CD8-positive, alpha-beta memory T cell (primary cell): Measurements from ENCODE around the gene C1QTNF1. TPM values are rescaled to one million over a fixed set of nuclear protein-coding genes. Genes with fewer than 3 reads are reported as not detected.

Experiments used
- CTCF ChIA-PET: fragments of 350-600 bp; sonication (Branson Sonifier 250); formaldehyde crosslinking; loops from one replicate; lab custom pipeline; 2021; ENCODE audit warnings: antibody characterized with exemption; lab: Charles Lee
- POLR2A ChIA-PET: fragments of 350-600 bp; sonication (Branson Sonifier 250); formaldehyde crosslinking; loops from one replicate; lab custom pipeline; 2021; ENCODE audit warnings: antibody characterized with exemption; lab: Charles Lee
- DNase-seq, 5 donors: peaks; one replicate each; pipeline versions ENCODE4 v3.0.0 to v3.0.0-alpha.2; 2020 to 2022; ENCODE audit warnings: mixed read lengths in 1 of 5
- H3K27ac ChIP-seq: one replicate; pipeline ENCODE4 v1.7.0; 2013; ENCODE audit warnings: low read depth, mild to moderate bottlenecking, low read length, moderate library complexity
- H3K27me3 ChIP-seq: 2 replicates; pipeline ENCODE4 v1.7.0; 2013; ENCODE audit warnings: low read length, mild to moderate bottlenecking; ENCODE audit not compliant: insufficient read depth, poor library complexity, severe bottlenecking
- H3K36me3 ChIP-seq: 2 replicates; pipeline ENCODE4 v1.7.0; 2013; ENCODE audit warnings: mild to moderate bottlenecking, low read length, moderate library complexity; ENCODE audit not compliant: insufficient read depth
- H3K4me1 ChIP-seq: 2 replicates; pipeline ENCODE4 v1.7.0; 2013; ENCODE audit warnings: mild to moderate bottlenecking, low read length, moderate library complexity; ENCODE audit not compliant: insufficient read depth
- H3K4me3 ChIP-seq: 2 replicates; pipeline ENCODE4 v1.7.0; 2013; ENCODE audit warnings: mild to moderate bottlenecking, low read length
- H3K9me3 ChIP-seq: 2 replicates; pipeline ENCODE4 v1.7.0; 2013; ENCODE audit warnings: mild to moderate bottlenecking, low read length
- H3K27ac Mint-ChIP-seq, 8 donors: one replicate each; pipeline ENCODE4 v1.8.0; 2020 to 2021; ENCODE audit warnings: mixed read lengths in 8 of 8, mild to moderate bottlenecking in 6 of 8, inconsistent platforms in 3 of 8, moderate library complexity in 3 of 8
- H3K27me3 Mint-ChIP-seq, 2 donors: one replicate each; pipeline ENCODE4 v1.8.0; 2020 to 2021; ENCODE audit warnings: mixed read lengths in 2 of 2, mild to moderate bottlenecking in 1 of 2, moderate library complexity in 1 of 2
- H3K36me3 Mint-ChIP-seq, 3 donors: one replicate each; pipeline ENCODE4 v1.8.0; 2020 to 2021; ENCODE audit warnings: mixed read lengths in 3 of 3, inconsistent platforms in 1 of 3, mild to moderate bottlenecking in 1 of 3
- H3K4me1 Mint-ChIP-seq, 3 donors: one replicate each; pipeline ENCODE4 v1.8.0; 2020 to 2021; ENCODE audit warnings: mixed read lengths in 3 of 3, inconsistent platforms in 1 of 3, mild to moderate bottlenecking in 1 of 3
- H3K4me3 Mint-ChIP-seq, 7 donors: one replicate each; pipeline ENCODE4 v1.8.0; 2020 to 2021; ENCODE audit warnings: mixed read lengths in 7 of 7, mild to moderate bottlenecking in 6 of 7, moderate library complexity in 4 of 7, inconsistent platforms in 2 of 7
- H3K9me3 Mint-ChIP-seq, 5 donors: one replicate each; pipeline ENCODE4 v1.8.0; 2020 to 2022; ENCODE audit warnings: mixed read lengths in 5 of 5, mild to moderate bottlenecking in 3 of 5, moderate library complexity in 2 of 5, inconsistent platforms in 1 of 5
- polyA plus RNA-seq: library from polyadenylated mRNA; unstranded; fragments of 300-500 nt; fragmentation: Illumina TruSeq; gene quantifications from one replicate; pipeline ENCODE4 v1.2.3, GENCODE V29; 2021
- total RNA-seq, 2 experiments: library from RNA; stranded (reverse); gene quantifications; one replicate each; pipeline ENCODE4 v1.2.3, GENCODE V29; 2021

C1QTNF1 gene
- total and polyA plus RNA-seq, 3 experiments from 2014 or later: 0.22 TPM; not detected in 2

DNA sequence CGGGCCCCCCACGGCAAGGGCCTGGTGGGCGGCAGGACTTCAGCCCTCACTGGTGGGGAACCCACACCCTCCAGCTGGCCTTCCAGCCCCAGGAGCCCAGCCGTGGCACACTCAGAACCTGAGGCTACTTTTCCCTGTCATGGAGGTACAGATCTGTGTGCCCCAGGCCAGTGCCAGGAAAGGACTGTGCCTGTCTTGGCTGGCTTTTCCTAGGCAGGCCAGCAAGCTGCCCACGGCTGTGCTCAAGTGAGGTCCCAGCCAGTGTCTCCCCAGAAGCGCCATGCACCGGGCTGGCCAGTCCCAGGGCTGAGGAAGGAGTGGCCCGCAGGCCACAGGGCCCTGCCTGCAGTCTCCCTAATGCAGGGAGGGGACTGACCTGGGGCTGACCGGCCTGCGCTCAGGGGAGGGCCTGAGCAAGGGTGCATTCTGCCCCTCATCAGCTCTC lies 67.3 kb downstream of the C1QTNF1 start:
- Mint-ChIP-seq H3K27ac (no peak overlapping the region), H3K4me3 (no peak overlapping the region), H3K27me3 (peaks cover 12 to 16% of the 10 kb centered on the region in 2 donors), H3K36me3 (peaks cover 0 to 11% (median 0%) of the 10 kb centered on the region in 3 donors), H3K9me3 (no peaks in the 10 kb centered on the region), H3K4me1 (peaks cover 16 to 20% (median 18%) of the 10 kb centered on the region in 3 donors)
- H3K36me3 ChIP-seq: no peaks in the 10 kb centered on the region
- peaks cover 5% of the 10 kb centered on the region for H3K27me3 ChIP-seq
- no peak for DNase-seq
- CTCF ChIA-PET: interaction anchor here (1.9 kb wide), 1 partner anchor 301 kb away, joined by 4 read pairs; no protein-coding TSS in a partner anchor
- POLR2A ChIA-PET: interaction anchor here (0.7 kb wide), 1 partner anchor 678 kb away, joined by 3 read pairs; no protein-coding TSS in a partner anchor
- H3K4me3 ChIP-seq: no peak overlapping the region
- no peaks in the 10 kb centered on the region for H3K9me3 ChIP-seq
- H3K27ac ChIP-seq: no peak overlapping the region
- H3K4me1 ChIP-seq: peaks cover 11% of the 10 kb centered on the region

DNA sequence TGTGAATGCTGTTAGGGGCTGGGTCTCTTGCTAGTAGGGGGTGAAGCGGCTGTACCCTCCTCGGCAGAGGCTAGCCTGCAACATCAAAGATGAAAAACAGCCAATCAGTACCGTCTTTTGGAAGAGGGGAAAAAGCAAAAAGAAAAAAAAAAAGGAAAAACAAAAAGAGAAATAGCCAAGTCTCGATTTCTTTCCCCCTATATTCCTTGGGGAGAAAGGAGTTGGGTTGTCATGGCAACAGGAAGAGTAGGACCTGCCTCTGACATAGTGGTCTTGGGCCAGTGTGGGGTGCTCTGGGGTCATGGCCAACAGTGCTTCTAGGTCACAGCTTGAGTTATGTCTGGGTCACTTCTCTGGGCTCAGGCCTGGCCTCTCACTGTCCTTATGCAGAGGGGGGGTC lies 68.6 kb downstream of the C1QTNF1 start:
- Histone ChIP-seq H3K4me1 (peaks cover 11% of the 10 kb centered on the region), H3K4me3 (no peak overlapping the region), H3K27ac (no peak overlapping the region), H3K36me3 (no peaks in the 10 kb centered on the region), H3K27me3 (peaks cover 5% of the 10 kb centered on the region), H3K9me3 (no peaks in the 10 kb centered on the region)
- Mint-ChIP-seq H3K9me3 (no peaks in the 10 kb centered on the region), H3K27me3 (peaks cover 12 to 20% of the 10 kb centered on the region in 2 donors), H3K27ac (peak overlapping the region in 1 of 8 donors; percentile 60), H3K4me3 (peak overlapping the region in 1 of 7 donors; percentile 50), H3K36me3 (peaks cover 0 to under 1% (median 0%) of the 10 kb centered on the region in 3 donors), H3K4me1 (peaks cover 16 to 21% (median 18%) of the 10 kb centered on the region in 3 donors)
- ChIA-PET POLR2A (no interaction called here), CTCF (interaction anchor here (1.4 to 1.8 kb wide), 2 partner anchors 10 to 300 kb away, joined by 5 to 6 read pairs; no protein-coding TSS in a partner anchor)
- no peak for DNase-seq

DNA sequence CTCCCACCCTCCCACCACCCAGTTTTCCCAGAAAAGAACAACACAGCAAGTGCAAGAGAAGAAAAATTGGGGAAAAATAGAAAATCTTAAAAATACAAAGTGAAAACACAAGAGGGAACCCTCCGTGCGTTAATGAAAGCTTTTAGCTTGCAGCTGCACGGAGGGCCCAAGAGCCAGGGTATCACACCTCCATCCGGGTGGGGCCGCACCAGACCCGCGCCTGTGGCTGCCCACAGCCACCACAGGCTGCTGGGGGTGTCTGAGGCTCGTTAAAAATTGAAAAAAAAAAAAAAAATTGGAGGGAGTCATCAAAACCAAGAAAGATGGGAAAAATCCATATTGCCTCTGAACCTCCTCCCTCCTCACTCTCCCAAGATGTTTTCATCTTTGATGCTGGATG lies 69.3 kb downstream of the C1QTNF1 start:
- Mint-ChIP-seq H3K9me3 (no peaks in the 10 kb centered on the region), H3K36me3 (no peaks in the 10 kb centered on the region), H3K4me3 (peak overlapping the region in 5 of 7 donors; percentile 15 to 71 (median 44)), H3K4me1 (peaks cover 16 to 28% (median 23%) of the 10 kb centered on the region in 3 donors), H3K27me3 (peaks cover 15 to 27% of the 10 kb centered on the region in 2 donors), H3K27ac (peak overlapping the region in 4 of 8 donors; percentile 63 to 95 (median 79))
- H3K27ac ChIP-seq: no peak overlapping the region
- no peak overlapping the region for H3K4me3 ChIP-seq
- H3K9me3 ChIP-seq: no peaks in the 10 kb centered on the region
- peaks cover 11% of the 10 kb centered on the region for H3K27me3 ChIP-seq
- no peak for DNase-seq
- no peaks in the 10 kb centered on the region for H3K36me3 ChIP-seq
- ChIA-PET POLR2A (no interaction called here), CTCF (interaction anchor here (0.5 to 1.8 kb wide), 4 partner anchors 9 to 468 kb away, joined by 3 to 6 read pairs (median 4); no protein-coding TSS in a partner anchor)
- H3K4me1 ChIP-seq: peaks cover 11% of the 10 kb centered on the region

DNA sequence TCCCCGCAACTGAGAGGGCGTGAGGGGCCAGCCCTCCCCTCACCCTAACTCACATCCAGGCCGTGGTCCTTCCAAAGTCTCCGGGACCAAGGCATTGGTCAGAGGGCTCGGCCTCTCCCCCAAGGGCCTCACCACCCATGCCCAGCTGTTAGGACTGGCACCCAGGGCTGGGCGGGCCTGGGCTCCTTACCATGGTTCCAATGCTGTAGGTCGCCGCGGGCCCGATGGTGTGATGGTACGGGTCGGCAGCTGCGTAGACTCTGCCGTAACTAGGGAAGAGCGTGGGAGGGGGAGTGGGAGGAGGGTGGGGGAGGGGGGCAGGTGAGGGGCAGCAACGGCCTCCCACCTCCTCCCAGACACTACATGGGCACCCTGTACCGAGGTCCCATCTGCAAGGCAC lies 70.3 kb downstream of the C1QTNF1 start:
- H3K36me3 ChIP-seq: no peaks in the 10 kb centered on the region
- POLR2A ChIA-PET: interaction anchor here (0.6 kb wide), 1 partner anchor 13 kb away, joined by 3 read pairs; no protein-coding TSS in a partner anchor

DNA sequence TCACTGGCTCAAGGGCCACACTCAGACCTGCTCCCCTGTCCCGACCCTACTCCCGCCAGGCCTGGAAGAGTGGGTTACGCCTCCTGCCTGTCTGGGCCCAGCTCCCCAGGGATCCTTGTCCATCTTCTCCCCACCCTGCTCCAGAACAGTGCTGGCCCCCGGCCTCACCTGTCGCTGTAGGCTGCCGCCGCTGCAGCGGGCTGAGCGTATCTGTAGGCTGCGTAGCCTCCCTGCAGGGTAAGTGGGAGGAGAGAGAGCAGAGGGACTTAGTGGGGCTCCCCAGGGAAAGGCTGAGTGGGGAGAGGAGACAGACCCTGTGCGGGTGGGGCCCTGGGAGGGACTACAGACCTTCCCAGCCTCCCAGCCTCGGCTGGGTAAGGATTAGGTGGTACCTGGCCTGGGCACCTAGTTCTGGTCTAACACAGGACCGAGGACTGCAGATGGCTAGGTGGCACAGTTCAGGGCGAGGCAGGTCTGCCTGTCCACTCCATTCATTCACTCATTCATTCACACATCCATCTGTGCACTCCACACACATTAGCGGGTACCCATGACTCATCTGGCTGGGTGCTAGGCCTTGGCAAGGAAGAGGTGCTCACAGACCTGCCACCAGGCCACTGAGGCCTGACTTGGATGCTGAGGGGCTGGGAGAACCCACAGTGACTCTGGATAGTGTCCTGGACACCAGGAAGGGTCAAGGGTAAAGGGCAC lies 71.5 kb downstream of the C1QTNF1 start:
- POLR2A ChIA-PET: no interaction called here
- Mint-ChIP-seq H3K4me3 (peak overlapping the region in 1 of 7 donors; percentile 15), H3K27ac (no peak overlapping the region), H3K4me1 (peaks cover 16 to 28% (median 23%) of the 10 kb centered on the region in 3 donors), H3K27me3 (peaks cover 22 to 48% of the 10 kb centered on the region in 2 donors), H3K36me3 (no peaks in the 10 kb centered on the region), H3K9me3 (no peaks in the 10 kb centered on the region)
- Histone ChIP-seq H3K36me3 (no peaks in the 10 kb centered on the region), H3K27ac (no peak overlapping the region), H3K27me3 (peaks cover 11% of the 10 kb centered on the region), H3K9me3 (no peaks in the 10 kb centered on the region), H3K4me3 (no peak overlapping the region), H3K4me1 (peaks cover 11% of the 10 kb centered on the region)
- no peak for DNase-seq
- CTCF ChIA-PET: no interaction called here

More for the DNA sequence above, 70.3 kb downstream of the C1QTNF1 start:
- Mint-ChIP-seq H3K36me3 (no peaks in the 10 kb centered on the region), H3K27ac (no peak overlapping the region), H3K27me3 (peaks cover 19 to 37% of the 10 kb centered on the region in 2 donors), H3K4me1 (peaks cover 16 to 28% (median 23%) of the 10 kb centered on the region in 3 donors), H3K4me3 (no peak overlapping the region), H3K9me3 (no peaks in the 10 kb centered on the region)
- H3K27me3 ChIP-seq: peaks cover 11% of the 10 kb centered on the region
- no peaks in the 10 kb centered on the region for H3K9me3 ChIP-seq
- H3K4me1 ChIP-seq: peaks cover 11% of the 10 kb centered on the region
- DNase-seq: no peak
- H3K4me3 ChIP-seq: no peak overlapping the region
- H3K27ac ChIP-seq: no peak overlapping the region
- CTCF ChIA-PET: interaction anchor here (0.7 kb wide), 1 partner anchor 61 kb away, joined by 4 read pairs; no protein-coding TSS in a partner anchor

DNA sequence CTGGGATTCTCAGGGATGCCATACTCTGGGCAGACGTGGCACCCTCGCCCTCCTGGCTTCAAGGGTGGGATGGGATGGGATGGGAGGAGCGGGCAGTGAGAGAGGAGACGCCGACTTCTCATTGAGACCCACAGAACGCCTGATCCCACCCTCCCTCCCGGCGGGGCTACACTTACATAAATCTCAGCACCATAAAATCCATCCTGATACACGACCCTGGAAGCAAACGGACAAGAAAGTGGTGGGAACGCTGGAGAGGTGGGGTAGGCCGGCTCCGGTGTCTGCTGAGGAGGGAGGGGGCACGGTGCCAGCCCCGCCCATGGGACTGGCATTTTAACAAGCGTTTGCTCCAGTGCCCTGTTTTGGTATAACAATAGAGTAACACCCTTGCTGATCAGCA lies 72.5 kb downstream of the C1QTNF1 start:
- H3K27ac Mint-ChIP-seq: no peak overlapping the region
- Histone ChIP-seq H3K4me1 (peaks cover 11% of the 10 kb centered on the region), H3K4me3 (no peak overlapping the region), H3K27me3 (peaks cover 11% of the 10 kb centered on the region), H3K9me3 (no peaks in the 10 kb centered on the region), H3K27ac (no peak overlapping the region), H3K36me3 (no peaks in the 10 kb centered on the region)
- DNase-seq: no peak
- H3K4me1 Mint-ChIP-seq: peaks cover 16 to 28% (median 23%) of the 10 kb centered on the region in 3 donors
- no peaks in the 10 kb centered on the region for H3K36me3 Mint-ChIP-seq
- ChIA-PET POLR2A (no interaction called here), CTCF (no interaction called here)
- H3K27me3 Mint-ChIP-seq: peaks cover 27 to 48% of the 10 kb centered on the region in 2 donors
- H3K4me3 Mint-ChIP-seq: no peak overlapping the region
- no peaks in the 10 kb centered on the region for H3K9me3 Mint-ChIP-seq

DNA sequence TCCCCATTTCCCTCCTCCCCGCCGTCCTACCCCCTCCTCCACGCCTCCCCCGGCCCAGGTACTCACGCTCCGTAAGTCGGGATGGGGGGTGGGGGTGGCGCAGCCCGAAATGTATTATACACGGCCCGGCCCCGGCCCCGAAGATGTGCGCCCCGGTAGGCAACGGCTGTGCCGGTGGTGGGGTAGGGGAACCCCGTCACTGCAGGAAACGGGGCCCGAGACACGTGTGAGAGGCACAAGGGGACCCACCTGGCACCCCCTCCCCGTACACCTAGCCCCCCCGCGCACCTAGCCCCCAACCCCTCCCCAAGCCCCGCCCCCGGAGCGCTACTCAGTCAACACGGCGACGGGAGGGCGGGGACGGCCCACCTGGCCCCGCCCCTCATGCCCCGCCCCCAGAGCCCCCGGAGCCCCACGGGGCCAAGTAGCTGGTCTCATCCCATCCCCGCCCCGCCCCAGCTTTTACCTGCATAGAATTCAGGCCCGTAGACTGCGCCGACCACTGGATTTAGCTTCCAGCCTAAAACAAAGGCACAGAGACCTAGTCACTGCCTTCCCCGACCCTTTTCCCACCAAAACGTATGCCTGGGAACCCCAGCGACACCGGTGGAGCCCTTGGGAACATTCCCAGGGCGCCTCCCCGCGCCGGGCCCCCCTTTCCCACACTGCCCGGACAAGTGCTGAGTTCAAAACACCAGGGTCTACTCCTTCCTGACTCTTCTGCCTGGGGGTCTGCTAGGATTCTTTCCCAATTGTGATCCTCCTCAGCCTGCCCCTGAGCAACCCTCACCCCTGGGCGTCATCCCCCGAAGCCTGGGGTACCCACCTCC lies 73.5 kb downstream of the C1QTNF1 start:
- no peak overlapping the region for H3K4me3 ChIP-seq
- H3K27ac Mint-ChIP-seq: no peak overlapping the region
- ChIA-PET CTCF (no interaction called here), POLR2A (no interaction called here)
- H3K27me3 Mint-ChIP-seq: peaks cover 27 to 47% of the 10 kb centered on the region in 2 donors
- H3K9me3 Mint-ChIP-seq: no peaks in the 10 kb centered on the region
- H3K36me3 Mint-ChIP-seq: no peaks in the 10 kb centered on the region
- no peak overlapping the region for H3K27ac ChIP-seq
- H3K4me1 Mint-ChIP-seq: peaks cover 13 to 24% (median 20%) of the 10 kb centered on the region in 3 donors
- H3K4me3 Mint-ChIP-seq: peak overlapping the region in 3 of 7 donors; percentile 35 to 65 (median 53)
- peaks cover 11% of the 10 kb centered on the region for H3K27me3 ChIP-seq
- H3K4me1 ChIP-seq: peaks cover 11% of the 10 kb centered on the region
- no peaks in the 10 kb centered on the region for H3K36me3 ChIP-seq
- no peak for DNase-seq
- H3K9me3 ChIP-seq: no peaks in the 10 kb centered on the region
